ENCODE data around the gene MYBBP1A. TPM values are rescaled to one million over a fixed set of nuclear protein-coding genes. Genes with fewer than 3 reads are reported as not detected.
A peak's percentile ranks its signal among the peaks of the same experiment; 100 is the strongest.

MYBBP1A gene
- total and polyA plus RNA-seq, 2 experiments from 2014 or later, result 70.7 to 213 TPM

DNA sequence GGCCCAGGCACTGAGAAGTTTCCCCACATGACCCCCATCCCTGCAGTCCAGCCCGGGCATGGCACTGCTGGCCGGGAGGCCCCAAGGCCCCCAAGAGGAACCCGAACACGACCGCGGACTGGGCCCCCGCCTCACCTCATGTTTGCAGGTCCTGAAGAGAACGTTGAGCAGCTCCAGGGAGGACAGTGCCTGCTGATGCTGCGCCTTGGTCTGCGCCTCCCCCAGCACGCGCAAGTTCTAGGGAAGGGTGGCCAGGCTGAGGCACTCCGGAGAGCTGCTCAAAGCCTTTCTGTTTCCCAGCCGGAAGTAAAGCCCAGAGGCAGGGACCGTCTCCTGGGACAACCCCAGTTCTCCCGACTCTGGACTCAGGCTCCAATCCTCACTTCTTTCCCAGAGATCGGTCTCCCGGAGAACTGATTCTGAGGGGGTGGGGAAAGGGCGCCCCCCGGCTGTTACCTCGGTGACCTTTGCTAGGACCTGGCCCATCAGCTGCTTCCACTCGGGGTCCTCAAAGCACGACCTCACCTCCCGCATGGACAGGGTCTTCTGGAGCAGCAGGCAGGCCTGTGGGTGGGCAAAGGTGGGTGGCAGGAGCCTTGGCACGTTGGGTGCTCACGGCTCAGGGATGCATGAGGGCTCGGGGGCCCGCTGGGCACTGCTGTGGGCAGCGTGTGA lies 13.7 kb downstream of the MYBBP1A start:
- Histone ChIP-seq H3K27ac (ENCODE audit: low read depth) (no peak overlapping the region), H2AFZ (no peak overlapping the region), H3K36me3 (ENCODE audit: insufficient read depth) (no peaks in the 10 kb centered on the region; the same call in 1 of the 2 replicates), H3K27me3 (ENCODE audit: insufficient read depth) (no peaks in the 10 kb centered on the region), H3K9me2 (ENCODE audit: insufficient read depth) (no peaks in the 10 kb centered on the region), H3K4me3 (no peak overlapping the region), H3K4me1 (ENCODE audit: insufficient read depth) (no peaks in the 10 kb centered on the region; the same call in 1 of the 2 replicates), H3K4me2 (no peak overlapping the region), H3F3A (replicated peaks; ENCODE audit: low read depth) (peaks cover 10% of the 10 kb centered on the region), H3K79me2 (replicated peaks; ENCODE audit: insufficient read depth) (no peaks in the 10 kb centered on the region), H4K20me1 (replicated peaks; ENCODE audit: insufficient read depth) (peaks cover 11% of the 10 kb centered on the region)
- Mint-ChIP-seq H3K9me3 (no peaks in the 10 kb centered on the region), H3K4me3 (no peak overlapping the region), H3K4me1 (peaks cover 7% of the 10 kb centered on the region; the same call in 2 of the 3 replicates), H3K36me3 (ENCODE audit: low read depth) (peaks cover 68% of the 10 kb centered on the region), H3K27ac (no peak overlapping the region), H3K27me3 (ENCODE audit: insufficient read depth, low read depth, poor library complexity) (peaks cover 35% of the 10 kb centered on the region)
- no peak for TF ChIP-seq POLR2AphosphoS5 (IDR thresholded peaks at IDR 0.05; ENCODE audit: low read depth)
- TF ChIP-seq, protein P1, sequence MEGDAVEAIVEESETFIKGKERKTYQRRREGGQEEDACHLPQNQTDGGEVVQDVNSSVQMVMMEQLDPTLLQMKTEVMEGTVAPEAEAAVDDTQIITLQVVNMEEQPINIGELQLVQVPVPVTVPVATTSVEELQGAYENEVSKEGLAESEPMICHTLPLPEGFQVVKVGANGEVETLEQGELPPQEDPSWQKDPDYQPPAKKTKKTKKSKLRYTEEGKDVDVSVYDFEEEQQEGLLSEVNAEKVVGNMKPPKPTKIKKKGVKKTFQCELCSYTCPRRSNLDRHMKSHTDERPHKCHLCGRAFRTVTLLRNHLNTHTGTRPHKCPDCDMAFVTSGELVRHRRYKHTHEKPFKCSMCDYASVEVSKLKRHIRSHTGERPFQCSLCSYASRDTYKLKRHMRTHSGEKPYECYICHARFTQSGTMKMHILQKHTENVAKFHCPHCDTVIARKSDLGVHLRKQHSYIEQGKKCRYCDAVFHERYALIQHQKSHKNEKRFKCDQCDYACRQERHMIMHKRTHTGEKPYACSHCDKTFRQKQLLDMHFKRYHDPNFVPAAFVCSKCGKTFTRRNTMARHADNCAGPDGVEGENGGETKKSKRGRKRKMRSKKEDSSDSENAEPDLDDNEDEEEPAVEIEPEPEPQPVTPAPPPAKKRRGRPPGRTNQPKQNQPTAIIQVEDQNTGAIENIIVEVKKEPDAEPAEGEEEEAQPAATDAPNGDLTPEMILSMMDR (conservative IDR thresholded peaks at IDR 0.05; ENCODE audit: low read depth in 2 of 2), result peak in 1 of 2 experiments; percentile 43; a peak in 2 of 4 replicates
- DNase-seq (ENCODE audit: low spot score) (no peak), ATAC-seq (no peak)

DNA sequence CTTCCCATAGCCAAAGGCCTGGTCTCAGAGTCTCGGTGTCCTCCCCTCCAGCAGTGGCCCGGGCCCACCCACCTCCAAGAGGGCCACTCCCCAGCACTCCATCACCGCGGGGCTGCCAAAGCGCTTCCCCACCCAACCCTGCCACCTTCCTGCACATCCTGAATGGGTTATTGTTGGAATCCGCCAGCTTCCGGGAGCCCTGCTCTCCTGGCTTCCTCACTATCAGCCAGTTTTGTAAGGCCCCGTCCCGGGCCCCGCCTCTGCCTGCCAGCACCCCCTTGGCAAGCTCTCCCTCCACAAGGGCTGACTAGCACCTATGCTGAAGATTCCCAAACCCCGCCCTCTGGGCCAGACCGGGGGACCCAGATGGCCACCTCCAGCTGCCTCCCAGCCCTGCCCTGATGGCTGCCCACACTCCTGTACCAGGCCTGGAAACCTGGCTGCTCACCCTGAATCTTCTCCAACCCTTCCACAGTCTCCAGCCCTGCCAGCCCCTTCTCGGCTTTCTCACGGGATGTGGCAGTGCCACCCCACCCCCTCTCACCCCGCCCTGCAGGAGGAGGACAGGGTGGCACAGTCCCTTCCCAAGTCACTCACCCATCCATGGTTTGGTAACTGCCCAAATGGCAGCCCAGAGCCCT lies 14.4 kb downstream of the MYBBP1A start:
- no peak for DNase-seq (ENCODE audit: low spot score)
- TF ChIP-seq, protein P1 (conservative IDR thresholded peaks at IDR 0.05; ENCODE audit: low read depth in 2 of 2), result no peak
- TF ChIP-seq ZNF114 (CRISPR knock-in tag; IDR thresholded peaks at IDR 0.05) (no peak), NANOG (IDR thresholded peaks at IDR 0.05; ENCODE audit: borderline replicate concordance) (no peak), EZH2 (IDR thresholded peaks at IDR 0.05; ENCODE audit: low read depth, unreplicated experiment) (no peak), CREB1 (CRISPR knock-in tag; IDR thresholded peaks at IDR 0.05; ENCODE audit: low read depth) (no peak), POLR2AphosphoS5 (IDR thresholded peaks at IDR 0.05; ENCODE audit: low read depth) (no peak), JUNB (IDR thresholded peaks at IDR 0.05; ENCODE audit: unreplicated experiment) (no peak), EZH2phosphoT487 (IDR thresholded peaks at IDR 0.05; ENCODE audit: unreplicated experiment) (no peak), ZNF331 (CRISPR knock-in tag; IDR thresholded peaks at IDR 0.05; ENCODE audit: low read depth) (no peak)
- TF ChIP-seq, protein P2, sequence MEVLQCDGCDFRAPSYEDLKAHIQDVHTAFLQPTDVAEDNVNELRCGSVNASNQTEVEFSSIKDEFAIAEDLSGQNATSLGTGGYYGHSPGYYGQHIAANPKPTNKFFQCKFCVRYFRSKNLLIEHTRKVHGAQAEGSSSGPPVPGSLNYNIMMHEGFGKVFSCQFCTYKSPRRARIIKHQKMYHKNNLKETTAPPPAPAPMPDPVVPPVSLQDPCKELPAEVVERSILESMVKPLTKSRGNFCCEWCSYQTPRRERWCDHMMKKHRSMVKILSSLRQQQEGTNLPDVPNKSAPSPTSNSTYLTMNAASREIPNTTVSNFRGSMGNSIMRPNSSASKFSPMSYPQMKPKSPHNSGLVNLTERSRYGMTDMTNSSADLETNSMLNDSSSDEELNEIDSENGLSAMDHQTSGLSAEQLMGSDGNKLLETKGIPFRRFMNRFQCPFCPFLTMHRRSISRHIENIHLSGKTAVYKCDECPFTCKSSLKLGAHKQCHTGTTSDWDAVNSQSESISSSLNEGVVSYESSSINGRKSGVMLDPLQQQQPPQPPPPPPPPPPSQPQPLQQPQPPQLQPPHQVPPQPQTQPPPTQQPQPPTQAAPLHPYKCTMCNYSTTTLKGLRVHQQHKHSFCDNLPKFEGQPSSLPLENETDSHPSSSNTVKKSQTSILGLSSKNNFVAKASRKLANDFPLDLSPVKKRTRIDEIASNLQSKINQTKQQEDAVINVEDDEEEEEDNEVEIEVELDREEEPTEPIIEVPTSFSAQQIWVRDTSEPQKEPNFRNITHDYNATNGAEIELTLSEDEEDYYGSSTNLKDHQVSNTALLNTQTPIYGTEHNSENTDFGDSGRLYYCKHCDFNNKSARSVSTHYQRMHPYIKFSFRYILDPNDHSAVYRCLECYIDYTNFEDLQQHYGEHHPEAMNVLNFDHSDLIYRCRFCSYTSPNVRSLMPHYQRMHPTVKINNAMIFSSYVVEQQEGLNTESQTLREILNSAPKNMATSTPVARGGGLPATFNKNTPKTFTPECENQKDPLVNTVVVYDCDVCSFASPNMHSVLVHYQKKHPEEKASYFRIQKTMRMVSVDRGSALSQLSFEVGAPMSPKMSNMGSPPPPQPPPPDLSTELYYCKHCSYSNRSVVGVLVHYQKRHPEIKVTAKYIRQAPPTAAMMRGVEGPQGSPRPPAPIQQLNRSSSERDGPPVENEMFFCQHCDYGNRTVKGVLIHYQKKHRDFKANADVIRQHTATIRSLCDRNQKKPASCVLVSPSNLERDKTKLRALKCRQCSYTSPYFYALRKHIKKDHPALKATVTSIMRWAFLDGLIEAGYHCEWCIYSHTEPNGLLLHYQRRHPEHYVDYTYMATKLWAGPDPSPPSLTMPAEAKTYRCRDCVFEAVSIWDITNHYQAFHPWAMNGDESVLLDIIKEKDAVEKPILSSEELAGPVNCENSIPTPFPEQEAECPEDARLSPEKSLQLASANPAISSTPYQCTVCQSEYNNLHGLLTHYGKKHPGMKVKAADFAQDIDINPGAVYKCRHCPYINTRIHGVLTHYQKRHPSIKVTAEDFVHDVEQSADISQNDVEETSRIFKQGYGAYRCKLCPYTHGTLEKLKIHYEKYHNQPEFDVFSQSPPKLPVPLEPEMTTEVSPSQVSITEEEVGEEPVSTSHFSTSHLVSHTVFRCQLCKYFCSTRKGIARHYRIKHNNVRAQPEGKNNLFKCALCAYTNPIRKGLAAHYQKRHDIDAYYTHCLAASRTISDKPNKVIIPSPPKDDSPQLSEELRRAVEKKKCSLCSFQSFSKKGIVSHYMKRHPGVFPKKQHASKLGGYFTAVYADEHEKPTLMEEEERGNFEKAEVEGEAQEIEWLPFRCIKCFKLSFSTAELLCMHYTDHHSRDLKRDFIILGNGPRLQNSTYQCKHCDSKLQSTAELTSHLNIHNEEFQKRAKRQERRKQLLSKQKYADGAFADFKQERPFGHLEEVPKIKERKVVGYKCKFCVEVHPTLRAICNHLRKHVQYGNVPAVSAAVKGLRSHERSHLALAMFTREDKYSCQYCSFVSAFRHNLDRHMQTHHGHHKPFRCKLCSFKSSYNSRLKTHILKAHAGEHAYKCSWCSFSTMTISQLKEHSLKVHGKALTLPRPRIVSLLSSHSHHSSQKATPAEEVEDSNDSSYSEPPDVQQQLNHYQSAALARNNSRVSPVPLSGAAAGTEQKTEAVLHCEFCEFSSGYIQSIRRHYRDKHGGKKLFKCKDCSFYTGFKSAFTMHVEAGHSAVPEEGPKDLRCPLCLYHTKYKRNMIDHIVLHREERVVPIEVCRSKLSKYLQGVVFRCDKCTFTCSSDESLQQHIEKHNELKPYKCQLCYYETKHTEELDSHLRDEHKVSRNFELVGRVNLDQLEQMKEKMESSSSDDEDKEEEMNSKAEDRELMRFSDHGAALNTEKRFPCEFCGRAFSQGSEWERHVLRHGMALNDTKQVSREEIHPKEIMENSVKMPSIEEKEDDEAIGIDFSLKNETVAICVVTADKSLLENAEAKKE (CRISPR knock-in tag; IDR thresholded peaks at IDR 0.05), result no peak

More for the DNA sequence above, 14.4 kb downstream of the MYBBP1A start:
- H3K27ac ChIP-seq (ENCODE audit: low read depth), result no peak overlapping the region
- no peak overlapping the region for H3K27ac Mint-ChIP-seq
- H3K4me3 ChIP-seq, result no peak overlapping the region
- no peaks in the 10 kb centered on the region; the same call in 1 of the 2 replicates for H3K4me1 ChIP-seq (ENCODE audit: insufficient read depth)
- ATAC-seq, result no peak
- no peaks in the 10 kb centered on the region for H3K79me2 ChIP-seq (replicated peaks; ENCODE audit: insufficient read depth)
- peaks cover 10% of the 10 kb centered on the region; the same call in 2 of the 3 replicates for H3K4me1 Mint-ChIP-seq
- no peaks in the 10 kb centered on the region for H3K9me3 Mint-ChIP-seq
- no peaks in the 10 kb centered on the region for H3K9me2 ChIP-seq (ENCODE audit: insufficient read depth)
- H3K36me3 Mint-ChIP-seq (ENCODE audit: low read depth), result peaks cover 62% of the 10 kb centered on the region
- peaks cover 8% of the 10 kb centered on the region for H4K20me1 ChIP-seq (replicated peaks; ENCODE audit: insufficient read depth)
- peaks cover 10% of the 10 kb centered on the region for H3F3A ChIP-seq (replicated peaks; ENCODE audit: low read depth)
- no peaks in the 10 kb centered on the region; the same call in 1 of the 2 replicates for H3K36me3 ChIP-seq (ENCODE audit: insufficient read depth)
- no peak overlapping the region for H2AFZ ChIP-seq
- no peaks in the 10 kb centered on the region for H3K27me3 ChIP-seq (ENCODE audit: insufficient read depth)
- H3K4me3 Mint-ChIP-seq, result no peak overlapping the region
- no peak overlapping the region for H3K4me2 ChIP-seq
- H3K27me3 Mint-ChIP-seq (ENCODE audit: insufficient read depth, low read depth, poor library complexity), result peaks cover 36% of the 10 kb centered on the region
